HCT116 (cell line): ENCODE results near the gene CEP112. TPM values are rescaled to one million over a fixed set of nuclear protein-coding genes. Genes with fewer than 3 reads are reported as not detected.

Experiments
- ATAC-seq: fragments of 200-7000 bp; cut with Tn5 transposase; 2 replicates; pipeline ENCODE4 v1.9.1; 2020; ENCODE audit warnings: mild to moderate bottlenecking, moderate library complexity
- BruUV-seq: library from RNA; stranded (reverse); fragments of 400-500 nt; replicated peaks from 2 replicates; lab custom pipeline; 2021; lab: Mats Ljungman, UMichigan
- CTCF ChIA-PET: fragments of 300-600 bp; sonication (Branson Sonifier 250); formaldehyde crosslinking; loops from one replicate; lab custom pipeline; 2021; ENCODE audit warnings: antibody characterized with exemption; lab: Charles Lee
- POLR2A ChIA-PET: fragments of 300-600, 350-600 bp; sonication (Branson Sonifier 250); formaldehyde crosslinking; loops from one replicate; lab custom pipeline; 2021; ENCODE audit warnings: antibody characterized with exemption; lab: Charles Lee
- RAD21 ChIA-PET, 2 experiments: fragments of 300-600 bp; sonication (Branson Sonifier 250); formaldehyde crosslinking; loops; one replicate each; lab custom pipeline; 2023; ENCODE audit warnings: low total read pairs in 2 of 2; ENCODE audit not compliant: uncharacterized antibody in 2 of 2, unreplicated experiment in 2 of 2, low non-redundant PET in 1 of 2; lab: Charles Lee
- DNase-seq: peaks from one replicate; pipeline ENCODE4 v3.0.0-alpha.2; 2010; ENCODE audit warnings: low read depth, low spot score
- H2AFZ ChIP-seq: fragments of 200-600 bp; shearing (Covaris generic), sonication (generic); 2 replicates; pipeline ENCODE4 v1.6.1; 2017; ENCODE audit warnings: low read depth, mixed run types, mixed read lengths, antibody characterized with exemption, low read length; ENCODE audit not compliant: poor library complexity, severe bottlenecking
- H3K27ac ChIP-seq: 2 replicates; pipeline ENCODE4 v1.5.1; 2012; ENCODE audit warnings: low read depth, low read length
- H3K27me3 ChIP-seq: fragments of 200-600 bp; sonication (generic); 2 replicates; pipeline ENCODE4 v1.6.1; 2016; ENCODE audit warnings: mixed run types, low read length, mixed read lengths; ENCODE audit not compliant: insufficient read depth
- H3K36me3 ChIP-seq, 2 experiments: fragments of 200-500 bp in 1 of 2; fragments of 200-600 bp in 1 of 2; sonication (Bioruptor generic) in 1 of 2; sonication (generic) in 1 of 2; 2 replicates each; pipeline versions ENCODE4 v1.5.1 to v1.6.1; 2014 to 2016; ENCODE audit warnings: low read length in 2 of 2, inconsistent platforms in 1 of 2, mixed read lengths in 1 of 2, mixed run types in 1 of 2; ENCODE audit not compliant: insufficient read depth in 2 of 2, control insufficient read depth in 1 of 2
- H3K4me1 ChIP-seq, 2 experiments: fragments of 200-600 bp in 1 of 2; sonication (generic) in 1 of 2; 2 replicates each; pipeline versions ENCODE4 v1.5.1 to v1.6.1; 2012 to 2017; ENCODE audit warnings: low read length in 2 of 2, inconsistent platforms in 1 of 2, mild to moderate bottlenecking in 1 of 2, mixed read lengths in 1 of 2, mixed run types in 1 of 2, moderate library complexity in 1 of 2; ENCODE audit not compliant: insufficient read depth in 2 of 2, control insufficient read depth in 1 of 2
- H3K4me2 ChIP-seq: fragments of 200-600 bp; sonication (generic); 2 replicates; pipeline ENCODE4 v1.6.1; 2017; ENCODE audit warnings: mixed run types, low read length, mixed read lengths
- H3K4me3 ChIP-seq, 2 experiments: fragments of 200-600 bp in 1 of 2; sonication (generic) in 1 of 2; replicated peaks in 1 of 2; 2 replicates each; pipeline ENCODE4 v1.5.1; 2011 to 2016; ENCODE audit warnings: low read length in 2 of 2, control low read depth in 1 of 2, low read depth in 1 of 2, mild to moderate bottlenecking in 1 of 2, mixed read lengths in 1 of 2, mixed run types in 1 of 2
- H3K79me2 ChIP-seq: fragments of 200-600 bp; sonication (generic); 2 replicates; pipeline ENCODE4 v1.6.1; 2017; ENCODE audit warnings: mild to moderate bottlenecking, mixed run types, low read length, moderate library complexity, mixed read lengths; ENCODE audit not compliant: insufficient read depth
- H3K9ac ChIP-seq: fragments of 200-600 bp; sonication (generic); 2 replicates; pipeline ENCODE4 v1.6.1; 2016; ENCODE audit warnings: low read length, mixed read lengths
- H3K9me2 ChIP-seq: fragments of 200-600 bp; sonication (generic), shearing (Covaris generic); 2 replicates; pipeline ENCODE4 v1.6.1; 2017; ENCODE audit warnings: mixed run types, mild to moderate bottlenecking, moderate library complexity; ENCODE audit not compliant: insufficient read depth
- H3K9me3 ChIP-seq, 2 experiments: fragments of 200-500 bp in 1 of 2; fragments of 200-600 bp in 1 of 2; sonication (Bioruptor generic) in 1 of 2; sonication (generic) in 1 of 2; 2 replicates each; pipeline ENCODE4 v1.6.1; 2014 to 2017; ENCODE audit warnings: low read length in 2 of 2, mixed read lengths in 2 of 2, inconsistent platforms in 1 of 2, low read depth in 1 of 2, mild to moderate bottlenecking in 1 of 2, mixed run types in 1 of 2, moderate library complexity in 1 of 2; ENCODE audit not compliant: control insufficient read depth in 1 of 2, insufficient read depth in 1 of 2
- H4K20me1 ChIP-seq: fragments of 200-600 bp; sonication (generic), shearing (Covaris generic); 2 replicates; pipeline ENCODE4 v1.6.1; 2017; ENCODE audit warnings: mixed run types, mild to moderate bottlenecking, moderate library complexity; ENCODE audit not compliant: insufficient read depth
- CBX3 ChIP-seq: IDR thresholded peaks from 2 replicates; pipeline ENCODE4 v1.6.1; 2012; ENCODE audit warnings: low read depth
- ELF1 ChIP-seq: IDR thresholded peaks from 2 replicates; pipeline ENCODE4 v1.6.1; 2012; ENCODE audit warnings: low read depth, borderline replicate concordance
- EZH2phosphoT487 ChIP-seq: fragments of 200-600 bp; IDR thresholded peaks from 2 replicates; pipeline ENCODE4 v1.6.1; 2018; ENCODE audit warnings: antibody characterized with exemption, borderline replicate concordance
- FOSL1 ChIP-seq: IDR thresholded peaks from 2 replicates; pipeline ENCODE4 v1.6.1; 2012; ENCODE audit warnings: low read depth
- POLR2A ChIP-seq: IDR thresholded peaks from 2 replicates; pipeline ENCODE4 v1.7.0; 2011; ENCODE audit warnings: borderline replicate concordance; ENCODE audit not compliant: insufficient read depth, insufficient read length; ENCODE audit errors: extremely low read depth
- POLR2AphosphoS5 ChIP-seq: IDR thresholded peaks from 2 replicates; pipeline ENCODE4 v1.6.1; 2011; ENCODE audit warnings: mild to moderate bottlenecking, low read depth, low read length, moderate library complexity
- SIN3A ChIP-seq: IDR thresholded peaks from 2 replicates; pipeline ENCODE4 v1.6.1; 2012; ENCODE audit warnings: low read depth
- SP1 ChIP-seq: IDR thresholded peaks from 2 replicates; pipeline ENCODE4 v1.6.1; 2012; ENCODE audit warnings: low read depth
- SRF ChIP-seq: IDR thresholded peaks from 2 replicates; pipeline ENCODE4 v1.6.1; 2012; ENCODE audit warnings: low read depth
- TCF7L2 ChIP-seq: IDR thresholded peaks from 2 replicates; pipeline ENCODE4 v1.7.0; 2011; ENCODE audit warnings: borderline replicate concordance, inconsistent platforms; ENCODE audit not compliant: insufficient read depth, insufficient read length; ENCODE audit errors: extremely low read depth
- YY1 ChIP-seq: IDR thresholded peaks from 2 replicates; pipeline ENCODE4 v1.6.1; 2011; ENCODE audit warnings: low read length, low read depth, moderate library complexity, mild to moderate bottlenecking; ENCODE audit not compliant: insufficient replicate concordance; ENCODE audit errors: extremely low read depth
- ZFX ChIP-seq: fragments of 450-650 bp; IDR thresholded peaks from 2 replicates; pipeline ENCODE4 v1.6.1; 2017
- ZNF274 ChIP-seq: fragments of 200-500 bp; sonication (Bioruptor generic); IDR thresholded peaks from 2 replicates; pipeline ENCODE4 v1.6.1; 2014; ENCODE audit warnings: mild to moderate bottlenecking, low read depth, low read length, inconsistent platforms
- intact Hi-C: fragments of 100-400 bp; cut with micrococcal nuclease; formaldehyde crosslinking; loops from 2 replicates; pipeline ENCODE4 v1.10.0; 2022
- total RNA-seq: library from RNA; stranded (reverse); gene quantifications from one replicate; pipeline ENCODE4 v1.2.1, GENCODE V29; 2021; ENCODE audit not compliant: unreplicated experiment
- TF ChIP-seq, protein P1 (sequence below): IDR thresholded peaks from 2 replicates; pipeline ENCODE4 v1.6.1; 2011; ENCODE audit warnings: mild to moderate bottlenecking, low read length, moderate library complexity; ENCODE audit not compliant: insufficient replicate concordance; ENCODE audit errors: extremely low read depth
- TF ChIP-seq, protein P2 (sequence below): IDR thresholded peaks from 2 replicates; pipeline ENCODE4 v1.6.1; 2012

The CEP112 gene
- total RNA-seq, 1 experiment from 2014 or later = 10.9 TPM

GRCh38 chr17:65589321-65589720 lies 602.6 kb downstream of the CEP112 start:
- Histone ChIP-seq H3K4me1 (peaks cover 26 to 39% of the 10 kb centered on the region in 2 experiments), H2AFZ (no peak overlapping the region), H3K4me2 (no peak overlapping the region), H3K36me3 (no peaks in the 10 kb centered on the region), H3K9me3 (no peaks in the 10 kb centered on the region), H4K20me1 (no peaks in the 10 kb centered on the region), H3K27ac (no peak overlapping the region), H3K79me2 (no peaks in the 10 kb centered on the region), H3K27me3 (no peaks in the 10 kb centered on the region), H3K9ac (no peak overlapping the region), H3K9me2 (no peaks in the 10 kb centered on the region), H3K4me3 (no peak overlapping the region)
- DNase-seq (no peak), ATAC-seq (no peak)
- intact Hi-C loops = loop anchor here (10.0 kb wide), 1 partner anchor 195 kb away; no protein-coding TSS in a partner anchor
- ChIA-PET RAD21 (no interaction called here), POLR2A (no interaction called here), CTCF (interaction anchor here (2.3 kb wide), 1 partner anchor 295 kb away, joined by 8 read pairs; no protein-coding TSS in a partner anchor)
- no TSS peak for BruUV-seq
- TF ChIP-seq SIN3A (no peak), POLR2A (no peak), ZNF274 (no peak)

DNA sequence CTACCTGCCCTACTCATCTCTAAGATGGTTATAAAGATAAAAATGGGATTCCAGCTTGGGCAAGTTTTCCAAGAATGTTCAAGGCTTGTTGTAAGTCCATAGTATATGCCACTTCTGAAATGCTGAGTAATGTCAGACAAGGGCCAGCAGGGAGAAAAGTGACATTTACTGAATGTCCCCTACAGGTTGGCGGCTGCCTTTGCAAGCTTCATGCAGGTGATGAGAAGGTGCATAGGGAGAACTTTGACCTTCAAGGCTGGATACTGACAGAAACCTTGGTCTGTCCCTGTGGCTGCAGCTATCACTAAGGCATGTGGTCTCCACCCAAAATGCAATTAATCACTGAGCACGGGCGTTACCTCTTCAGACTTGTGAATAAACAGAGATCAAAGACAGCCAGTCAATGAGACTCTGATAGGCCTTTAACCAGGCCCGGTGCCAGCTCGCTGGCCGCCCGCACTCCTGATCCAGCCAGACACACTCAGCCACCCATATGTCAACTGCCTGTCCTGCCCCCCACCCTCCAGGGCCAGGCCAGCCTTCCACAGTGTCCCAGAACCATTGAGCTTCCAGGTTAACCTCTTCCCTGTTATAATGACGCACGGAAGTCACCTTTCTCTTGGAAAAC lies 603.6 kb downstream of the CEP112 start:
- peak overlapping the region; percentile 17; the same call in 1 of the 2 replicates for H3K27ac ChIP-seq
- RAD21 ChIA-PET = no interaction called here
- H3K4me1 ChIP-seq = peaks cover 26 to 39% of the 10 kb centered on the region in 2 experiments
- no peaks in the 10 kb centered on the region for H3K79me2 ChIP-seq
- H3K36me3 ChIP-seq = no peaks in the 10 kb centered on the region
- H4K20me1 ChIP-seq = no peaks in the 10 kb centered on the region
- no peak overlapping the region for H3K4me3 ChIP-seq
- peak overlapping the region; percentile 27 for H2AFZ ChIP-seq
- POLR2A ChIA-PET = no interaction called here
- H3K4me2 ChIP-seq = peak overlapping the region; percentile 39
- intact Hi-C loops = loop anchor here (10.0 kb wide), 1 partner anchor 197 kb away; no protein-coding TSS in a partner anchor
- H3K27me3 ChIP-seq = no peaks in the 10 kb centered on the region
- no peaks in the 10 kb centered on the region for H3K9me3 ChIP-seq
- DNase-seq (peak; percentile 68), ATAC-seq (peak; percentile 91)
- no peaks in the 10 kb centered on the region for H3K9me2 ChIP-seq
- CTCF ChIA-PET = interaction anchor here (2.3 kb wide), 1 partner anchor 294 kb away, joined by 8 read pairs; no protein-coding TSS in a partner anchor
- H3K9ac ChIP-seq = no peak overlapping the region
- no TSS peak for BruUV-seq
- TF ChIP-seq POLR2AphosphoS5 (0 out of 2 replicates have a peak, but pooled peaks have one; percentile 36), SP1 (peak; percentile 68), SRF (no peak), YY1 (no peak), SIN3A (peak; percentile 47), FOSL1 (no peak; the same call in 1 of the 2 replicates), EZH2phosphoT487 (no peak), TCF7L2 (peak; percentile 95), ZFX (0 out of 2 replicates have a peak, but pooled peaks have one; percentile 21), ELF1 (no peak), CBX3 (peak; percentile 64; the same call in 1 of the 2 replicates)
- TF ChIP-seq, protein P1, sequence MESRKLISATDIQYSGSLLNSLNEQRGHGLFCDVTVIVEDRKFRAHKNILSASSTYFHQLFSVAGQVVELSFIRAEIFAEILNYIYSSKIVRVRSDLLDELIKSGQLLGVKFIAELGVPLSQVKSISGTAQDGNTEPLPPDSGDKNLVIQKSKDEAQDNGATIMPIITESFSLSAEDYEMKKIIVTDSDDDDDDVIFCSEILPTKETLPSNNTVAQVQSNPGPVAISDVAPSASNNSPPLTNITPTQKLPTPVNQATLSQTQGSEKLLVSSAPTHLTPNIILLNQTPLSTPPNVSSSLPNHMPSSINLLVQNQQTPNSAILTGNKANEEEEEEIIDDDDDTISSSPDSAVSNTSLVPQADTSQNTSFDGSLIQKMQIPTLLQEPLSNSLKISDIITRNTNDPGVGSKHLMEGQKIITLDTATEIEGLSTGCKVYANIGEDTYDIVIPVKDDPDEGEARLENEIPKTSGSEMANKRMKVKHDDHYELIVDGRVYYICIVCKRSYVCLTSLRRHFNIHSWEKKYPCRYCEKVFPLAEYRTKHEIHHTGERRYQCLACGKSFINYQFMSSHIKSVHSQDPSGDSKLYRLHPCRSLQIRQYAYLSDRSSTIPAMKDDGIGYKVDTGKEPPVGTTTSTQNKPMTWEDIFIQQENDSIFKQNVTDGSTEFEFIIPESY = no peak
- TF ChIP-seq, protein P2, sequence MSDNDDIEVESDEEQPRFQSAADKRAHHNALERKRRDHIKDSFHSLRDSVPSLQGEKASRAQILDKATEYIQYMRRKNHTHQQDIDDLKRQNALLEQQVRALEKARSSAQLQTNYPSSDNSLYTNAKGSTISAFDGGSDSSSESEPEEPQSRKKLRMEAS = peak; percentile 53
